Measurements from ENCODE around the gene HSFY1.
"Not testable (repeated sequence)": the region's sequence is repeated elsewhere in the genome, so short reads cannot be mapped to it uniquely, and the experiment has no call there.

Gene HSFY1, protein sequence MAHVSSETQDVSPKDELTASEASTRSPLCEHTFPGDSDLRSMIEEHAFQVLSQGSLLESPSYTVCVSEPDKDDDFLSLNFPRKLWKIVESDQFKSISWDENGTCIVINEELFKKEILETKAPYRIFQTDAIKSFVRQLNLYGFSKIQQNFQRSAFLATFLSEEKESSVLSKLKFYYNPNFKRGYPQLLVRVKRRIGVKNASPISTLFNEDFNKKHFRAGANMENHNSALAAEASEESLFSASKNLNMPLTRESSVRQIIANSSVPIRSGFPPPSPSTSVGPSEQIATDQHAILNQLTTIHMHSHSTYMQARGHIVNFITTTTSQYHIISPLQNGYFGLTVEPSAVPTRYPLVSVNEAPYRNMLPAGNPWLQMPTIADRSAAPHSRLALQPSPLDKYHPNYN

DNA sequence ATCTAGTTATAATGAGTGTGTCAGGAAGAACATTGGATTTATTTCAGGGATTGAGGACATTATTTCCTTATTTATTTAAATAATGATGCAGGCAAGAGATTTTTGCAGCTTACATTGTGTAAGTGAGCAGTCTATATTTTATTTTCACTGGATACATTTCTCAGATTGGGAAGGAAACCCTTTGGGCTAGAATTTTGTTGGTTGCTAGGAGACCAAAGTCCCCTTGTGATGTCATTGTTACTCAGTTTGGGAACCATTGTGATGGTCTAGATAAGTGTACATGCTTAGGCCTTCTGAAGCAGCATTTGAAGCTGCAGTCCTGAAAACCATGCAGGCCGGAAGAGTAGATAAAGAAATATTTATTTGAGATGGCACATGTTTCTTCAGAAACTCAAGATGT is at the start of gene HSFY1:
Gene HSFY1, plus strand, starts transcription at position 301 of the 400 bp plus-strand sequence. Its CDS starts 68 bp downstream, at position 369.
- TF ChIP-seq, protein P1, sequence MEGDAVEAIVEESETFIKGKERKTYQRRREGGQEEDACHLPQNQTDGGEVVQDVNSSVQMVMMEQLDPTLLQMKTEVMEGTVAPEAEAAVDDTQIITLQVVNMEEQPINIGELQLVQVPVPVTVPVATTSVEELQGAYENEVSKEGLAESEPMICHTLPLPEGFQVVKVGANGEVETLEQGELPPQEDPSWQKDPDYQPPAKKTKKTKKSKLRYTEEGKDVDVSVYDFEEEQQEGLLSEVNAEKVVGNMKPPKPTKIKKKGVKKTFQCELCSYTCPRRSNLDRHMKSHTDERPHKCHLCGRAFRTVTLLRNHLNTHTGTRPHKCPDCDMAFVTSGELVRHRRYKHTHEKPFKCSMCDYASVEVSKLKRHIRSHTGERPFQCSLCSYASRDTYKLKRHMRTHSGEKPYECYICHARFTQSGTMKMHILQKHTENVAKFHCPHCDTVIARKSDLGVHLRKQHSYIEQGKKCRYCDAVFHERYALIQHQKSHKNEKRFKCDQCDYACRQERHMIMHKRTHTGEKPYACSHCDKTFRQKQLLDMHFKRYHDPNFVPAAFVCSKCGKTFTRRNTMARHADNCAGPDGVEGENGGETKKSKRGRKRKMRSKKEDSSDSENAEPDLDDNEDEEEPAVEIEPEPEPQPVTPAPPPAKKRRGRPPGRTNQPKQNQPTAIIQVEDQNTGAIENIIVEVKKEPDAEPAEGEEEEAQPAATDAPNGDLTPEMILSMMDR (IDR thresholded peaks at IDR 0.05): not testable (repeated sequence)

Data from LNCAP (cell line).